NOMO-1 (cell line): Measurements from ENCODE around the gene RPS15.
"Not testable (repeated sequence)": the region's sequence is repeated elsewhere in the genome, so short reads cannot be mapped to it uniquely, and the experiment has no call there.

ENCODE experiments used
- DNase-seq, 2 experiments: peaks; one replicate each; lab custom pipeline; 2025; ENCODE audit not compliant: unreplicated experiment in 2 of 2; lab: John Stamatoyannopoulos, UW

Gene RPS15

DNA sequence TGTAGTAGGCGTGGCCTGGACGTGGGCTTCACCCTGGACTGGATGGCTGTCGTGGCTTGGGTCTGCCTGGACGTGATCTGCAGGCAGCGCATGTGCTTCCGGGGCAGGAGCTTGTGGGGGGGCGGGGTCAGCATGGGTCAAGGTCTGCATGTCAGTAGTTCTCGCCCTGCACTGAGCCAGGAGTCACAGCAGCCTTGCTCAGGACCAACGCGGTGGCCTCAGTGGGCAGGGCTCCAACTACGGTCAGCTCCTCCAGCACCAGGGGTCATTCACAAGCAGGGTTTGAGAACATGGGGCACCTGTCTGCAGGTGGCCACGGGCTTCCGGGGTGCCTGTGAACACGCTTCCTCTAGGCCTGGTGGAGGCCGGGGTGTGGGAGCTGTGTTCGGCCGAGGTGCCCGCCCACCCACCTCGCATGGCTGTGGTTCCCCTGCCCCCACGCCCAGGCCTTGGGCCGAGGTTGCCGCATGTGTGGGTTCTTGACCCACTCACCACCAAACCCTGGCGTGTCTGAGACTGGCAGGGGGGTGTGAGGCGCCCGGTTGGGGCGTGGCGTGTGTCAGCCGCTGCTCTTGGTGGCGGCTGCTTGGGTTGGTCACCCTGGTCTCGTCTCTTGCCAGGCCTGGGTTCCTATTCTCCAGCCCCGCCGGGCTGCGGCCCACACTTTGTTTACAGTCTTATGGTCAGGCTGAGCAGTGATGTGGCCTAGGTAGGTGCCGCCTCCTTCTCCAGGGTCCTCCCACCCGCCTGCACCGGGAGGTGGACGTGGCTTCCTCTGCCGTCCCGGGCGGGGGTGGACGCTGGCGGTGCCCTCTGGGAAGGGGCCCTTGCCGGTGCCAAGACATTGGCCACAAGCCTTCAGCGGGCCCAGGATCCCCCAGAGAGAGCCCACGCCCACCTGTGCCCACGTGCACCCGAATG is 4.8 kb upstream of the RPS15 start:
- DNase-seq = no peak

DNA sequence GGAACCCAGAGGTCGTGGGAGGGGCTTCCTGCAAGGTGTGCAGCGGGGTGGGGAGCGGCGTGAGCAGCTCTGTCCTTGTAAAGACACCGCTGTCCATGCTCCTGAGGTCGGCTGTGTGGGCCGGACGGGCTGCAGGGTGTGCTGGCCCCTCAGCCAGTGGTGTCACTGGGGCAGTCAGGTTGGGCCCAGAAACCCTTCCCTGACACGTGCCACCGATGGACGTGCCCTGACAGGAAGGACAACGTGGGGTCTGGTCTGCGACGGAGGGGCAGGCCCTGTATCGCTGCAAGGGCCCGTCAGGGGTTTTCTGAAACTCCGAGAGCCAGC is 4.2 kb upstream of the RPS15 start:
- no peak for DNase-seq

GRCh38 chr19:1434577-1435060 is 3.6 kb upstream of the RPS15 start:
- no peak for DNase-seq

- no peak for DNase-seq
These were observed 2.7 kb upstream of the RPS15 start for GRCh38 chr19:1435378-1435989.

DNA sequence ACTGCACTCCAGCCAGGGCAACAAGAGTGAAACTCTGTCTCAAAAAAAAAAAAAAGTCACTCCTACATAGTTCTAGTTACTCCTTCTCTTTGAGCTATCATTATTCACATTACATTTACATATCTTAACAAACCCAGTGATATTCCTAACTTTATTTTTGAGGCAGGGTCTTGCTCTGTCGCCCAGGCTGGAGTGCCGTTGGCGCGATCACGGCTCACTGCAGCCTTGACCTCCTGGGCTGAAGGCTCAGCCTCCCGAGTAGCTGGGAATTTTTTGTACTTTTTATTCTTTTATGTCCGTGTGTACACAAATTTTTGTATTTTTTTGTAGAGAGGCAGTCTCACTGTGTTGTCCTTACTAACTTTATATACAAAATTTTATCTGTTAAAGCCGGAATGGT is 587 bp upstream of the RPS15 start:
- DNase-seq = no peak

GRCh38 chr19:1438933-1439354 is 748 bp downstream of the RPS15 start:
- DNase-seq = no peak

DNA sequence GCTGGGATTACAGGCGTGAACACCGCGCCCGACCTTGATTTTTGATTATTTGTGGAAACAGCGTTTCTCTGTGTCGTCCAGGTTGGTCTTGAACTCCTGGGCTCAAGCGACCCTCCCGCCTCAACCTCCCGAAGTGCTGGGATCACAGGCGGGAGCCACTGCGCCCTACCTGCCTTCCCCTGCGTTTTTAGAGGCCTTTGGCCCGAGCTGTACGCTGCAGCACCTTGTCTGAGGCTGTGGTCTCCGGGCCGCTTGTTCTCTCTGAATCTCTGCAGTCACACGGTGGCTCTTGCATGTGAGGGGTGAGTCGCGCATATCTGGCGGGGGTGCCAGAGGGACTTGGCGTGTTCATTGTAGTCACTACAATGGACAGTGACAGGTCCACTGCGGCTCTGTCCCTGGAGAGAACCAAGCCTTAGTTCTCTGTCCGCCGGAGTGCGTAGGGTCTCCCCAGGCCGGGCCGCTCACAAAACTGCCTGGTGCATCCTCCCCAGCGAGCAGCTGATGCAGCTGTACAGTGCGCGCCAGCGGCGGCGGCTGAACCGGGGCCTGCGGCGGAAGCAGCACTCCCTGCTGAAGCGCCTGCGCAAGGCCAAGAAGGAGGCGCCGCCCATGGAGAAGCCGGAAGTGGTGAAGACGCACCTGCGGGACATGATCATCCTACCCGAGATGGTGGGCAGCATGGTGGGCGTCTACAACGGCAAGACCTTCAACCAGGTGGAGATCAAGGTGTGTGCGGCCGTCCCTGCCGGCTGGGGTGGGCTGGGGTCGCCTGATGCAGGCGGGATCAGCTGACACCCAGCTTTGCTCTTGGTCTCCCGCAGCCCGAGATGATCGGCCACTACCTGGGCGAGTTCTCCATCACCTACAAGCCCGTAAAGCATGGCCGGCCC is 1.6 kb downstream of the RPS15 start:
- not testable (repeated sequence) for DNase-seq

DNA sequence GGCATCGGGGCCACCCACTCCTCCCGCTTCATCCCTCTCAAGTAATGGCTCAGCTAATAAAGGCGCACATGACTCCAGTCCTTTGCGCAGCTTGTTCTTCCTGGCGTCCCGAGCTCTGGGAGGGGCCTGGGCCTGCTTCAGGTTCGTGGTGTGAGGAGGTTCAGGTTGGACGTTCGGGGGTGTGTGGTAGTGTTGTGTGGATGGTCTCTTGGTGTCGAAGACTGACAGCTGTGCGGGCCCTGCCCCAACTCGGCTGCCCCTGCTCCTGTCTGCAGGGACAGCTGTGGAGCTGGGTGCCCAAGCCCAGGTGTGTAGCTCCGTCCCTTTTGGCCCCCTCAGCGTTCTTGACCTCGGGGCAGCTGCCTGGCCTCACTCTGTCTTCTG is 2.2 kb downstream of the RPS15 start:
- no peak for DNase-seq

- no peak for DNase-seq
These were observed 2.8 kb downstream of the RPS15 start for GRCh38 chr19:1441022-1441426.

DNA sequence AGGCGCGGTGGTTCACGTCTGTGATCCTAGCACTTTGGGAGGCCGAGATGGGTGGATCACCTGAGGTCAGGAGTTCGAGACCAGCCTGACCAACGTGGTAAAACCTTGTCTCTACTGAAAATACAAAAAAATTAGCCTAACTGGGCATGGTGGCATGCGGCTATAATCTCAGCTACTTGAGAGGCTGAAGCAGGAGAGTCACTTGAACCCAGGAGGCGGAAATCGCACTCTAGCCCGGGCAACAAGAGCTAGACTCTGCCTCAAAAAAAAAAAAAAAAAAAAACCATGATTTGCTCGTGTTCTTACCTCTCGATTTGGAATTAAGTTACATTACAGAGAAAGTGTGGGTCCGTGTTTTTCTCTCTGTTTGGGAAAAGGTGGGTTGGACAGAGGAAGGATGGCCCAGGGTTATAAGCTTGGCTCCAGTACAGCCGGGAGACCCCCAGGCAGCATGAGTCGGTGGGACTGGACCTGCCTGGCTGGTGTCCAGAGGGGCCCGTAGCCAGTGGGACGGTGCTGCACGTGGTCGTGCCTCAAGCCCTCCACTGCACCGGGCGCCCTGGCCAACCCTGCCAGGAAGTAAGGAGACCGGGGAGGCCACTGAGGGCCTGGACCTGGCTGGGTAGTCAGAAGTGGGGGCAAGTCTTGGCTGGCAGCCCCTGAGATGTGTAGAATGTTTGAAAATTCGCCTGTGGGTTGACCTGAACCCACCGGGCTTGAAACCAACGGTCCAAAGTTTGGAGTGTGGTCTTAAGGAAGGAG is 3.7 kb downstream of the RPS15 start:
- DNase-seq = no peak

DNA sequence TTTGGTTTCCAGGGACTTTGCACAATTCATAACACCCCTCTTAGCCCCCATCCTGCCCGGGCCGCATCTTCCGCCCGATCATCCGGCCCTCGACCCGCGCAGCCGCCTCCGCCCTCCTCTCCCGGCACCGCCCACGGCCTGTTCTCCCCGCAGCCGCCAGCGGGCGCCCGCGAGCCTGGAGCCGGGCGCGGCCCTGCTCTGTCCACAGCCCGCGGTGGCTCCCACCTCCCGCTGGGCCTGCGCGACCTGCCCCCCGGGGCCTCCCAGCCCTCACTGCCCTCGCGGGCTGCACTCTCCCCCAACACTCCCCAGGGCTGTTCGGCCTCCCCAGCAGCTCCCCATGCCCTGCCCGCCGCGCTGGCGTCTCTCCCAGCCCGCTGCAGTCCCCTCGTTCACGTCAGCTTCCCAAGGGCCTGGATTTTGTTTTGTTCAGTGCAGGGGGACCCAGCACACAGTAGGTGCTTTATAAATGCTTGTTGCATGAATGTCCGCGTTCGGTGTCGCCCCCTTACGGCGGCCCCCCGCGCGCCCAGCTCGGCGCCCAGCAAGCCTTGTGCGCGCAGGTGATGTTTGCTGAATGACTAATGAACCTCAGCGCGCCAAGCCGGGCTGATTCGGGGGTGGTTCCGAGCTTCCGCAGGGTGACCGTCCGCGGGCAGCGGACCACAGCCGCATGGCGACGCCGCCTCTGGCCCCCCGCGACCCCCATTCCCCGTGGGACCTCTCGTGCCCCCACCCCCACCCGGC is 7.2 kb downstream of the RPS15 start:
- peak; percentile 51 to 74 for DNase-seq

DNA sequence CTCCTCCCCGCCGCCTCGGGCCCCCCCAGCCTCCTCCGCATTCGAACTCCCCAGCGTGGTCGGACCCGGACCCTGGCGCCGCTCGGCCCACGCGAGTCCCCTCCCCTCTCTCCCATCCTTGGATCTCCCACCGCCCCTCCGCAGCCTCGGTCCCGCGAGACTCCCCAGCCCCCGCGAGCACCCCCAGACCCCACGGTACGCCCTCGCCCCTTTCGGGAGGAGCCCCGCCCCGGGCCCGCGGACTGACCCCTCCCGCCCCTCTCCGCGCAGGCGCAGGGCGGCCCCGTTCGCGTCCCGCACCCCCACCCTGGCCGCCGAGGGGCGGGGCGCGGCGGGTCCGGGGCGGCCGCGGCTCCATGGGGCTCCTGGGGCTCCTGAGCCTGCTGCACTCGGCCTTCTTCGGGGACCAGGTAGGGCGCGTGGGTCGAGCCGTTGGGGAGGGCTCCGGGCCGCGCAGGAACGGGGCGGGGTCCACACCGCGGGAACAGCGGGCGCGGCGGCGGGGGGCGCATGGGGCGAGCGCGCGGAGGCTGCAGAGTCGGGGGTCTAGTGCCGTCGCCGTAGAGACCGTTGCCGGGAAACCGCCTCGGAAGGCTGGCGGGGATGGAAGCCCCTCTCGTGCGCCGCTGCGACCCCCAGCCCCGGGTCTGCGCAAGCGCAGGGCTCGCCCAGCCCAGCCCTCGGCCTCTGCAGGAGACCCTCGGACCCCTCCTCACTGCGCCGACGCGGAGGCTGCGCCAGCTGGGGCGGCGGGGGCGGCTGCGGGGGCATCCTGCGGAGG is 7.9 kb downstream of the RPS15 start:
- DNase-seq = no peak

GRCh38 chr19:1446713-1447481 is 8.7 kb downstream of the RPS15 start:
- no peak for DNase-seq

DNA sequence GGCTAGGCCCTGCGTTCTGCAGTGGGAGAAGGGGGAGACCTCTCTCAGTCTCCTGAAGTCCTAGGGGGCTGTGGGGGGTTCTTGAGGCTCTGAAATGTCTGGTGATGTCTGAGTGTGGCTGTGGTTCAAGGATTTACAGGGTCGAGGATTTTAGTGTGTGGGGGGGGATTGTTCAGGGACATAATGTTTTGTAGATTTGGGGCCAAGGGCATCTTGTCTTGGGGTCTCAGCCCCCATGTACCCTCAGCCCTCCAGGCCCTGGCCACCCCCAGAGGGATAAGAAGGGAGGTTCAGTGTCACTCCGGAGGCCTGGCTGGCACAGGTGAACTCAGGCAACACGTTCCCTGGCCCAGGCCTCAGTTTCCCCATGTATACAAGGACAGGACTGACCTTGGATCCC is 9.3 kb downstream of the RPS15 start:
- DNase-seq = no peak

DNA sequence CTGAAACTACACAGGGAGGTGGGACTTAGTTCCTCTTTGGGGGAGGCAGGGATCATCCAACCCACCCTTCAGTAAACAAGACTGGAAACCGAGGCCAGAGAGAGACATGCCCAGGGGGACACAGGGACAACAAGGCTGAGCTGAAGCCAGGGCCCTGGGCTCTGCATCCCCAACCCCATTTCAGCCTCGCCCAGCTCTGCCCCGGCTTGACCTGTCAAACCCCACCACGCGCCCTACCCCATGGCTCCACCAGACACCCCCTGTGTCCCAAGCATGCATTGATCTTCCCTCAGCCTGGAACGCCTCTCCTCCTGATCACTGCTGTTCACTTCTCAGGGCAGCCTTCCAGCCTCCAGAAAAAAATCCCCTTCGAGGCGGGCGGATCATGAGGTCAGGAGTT is 9.7 kb downstream of the RPS15 start:
- DNase-seq = no peak

GRCh38 chr19:1449467-1450442 is 11.6 kb downstream of the RPS15 start, which contains the start of gene APC2:
Gene APC2 (plus strand): TSS chr19:1450121. CDS start chr19:1453002, 2,881 bp downstream.
- no peak for DNase-seq
